IMR-90 (cell line): Measurements from ENCODE around the gene SEMA5A.

Experiments used
- BHLHE40 ChIP-seq: fragments of 150-350 bp; IDR thresholded peaks from 2 replicates; pipeline ENCODE4 v1.6.1; 2016; ENCODE audit warnings: mild to moderate bottlenecking, low read depth, low read length
- CEBPB ChIP-seq: IDR thresholded peaks from 2 replicates; pipeline ENCODE4 v1.6.1; 2012; ENCODE audit warnings: low read depth, low read length, improper control_type of control experiment
- FOS ChIP-seq: fragments of 150-350 bp; IDR thresholded peaks from 2 replicates; pipeline ENCODE4 v1.6.1; 2016; ENCODE audit warnings: low read depth, low read length
- MAFK ChIP-seq: IDR thresholded peaks from 2 replicates; pipeline ENCODE4 v1.6.1; 2012; ENCODE audit warnings: low read depth, low read length, improper control_type of control experiment
- NFE2L2 ChIP-seq: fragments of 150-350 bp; IDR thresholded peaks from 2 replicates; pipeline ENCODE4 v1.6.1; 2016; ENCODE audit warnings: low read depth, mild to moderate bottlenecking, low read length
- POLR2A ChIP-seq: IDR thresholded peaks from 2 replicates; pipeline ENCODE4 v1.6.1; 2012; ENCODE audit warnings: mild to moderate bottlenecking, low read depth, low read length
- RCOR1 ChIP-seq: IDR thresholded peaks from 2 replicates; pipeline ENCODE4 v1.6.1; 2012; ENCODE audit warnings: mild to moderate bottlenecking, low read length, improper control_type of control experiment; ENCODE audit not compliant: insufficient replicate concordance
- RFX5 ChIP-seq: IDR thresholded peaks from 2 replicates; pipeline ENCODE4 v1.8.0; 2012; ENCODE audit warnings: low read depth, mild to moderate bottlenecking, low read length, moderate library complexity
- SMC3 ChIP-seq: fragments of 150-350 bp; IDR thresholded peaks from 2 replicates; pipeline ENCODE4 v1.6.1; 2016; ENCODE audit warnings: low read depth, mild to moderate bottlenecking, antibody characterized with exemption, low read length, moderate library complexity
- TF ChIP-seq, protein P1 (sequence below): conservative IDR thresholded peaks from 2 replicates; pipeline ENCODE4 v1.5.1; 2012; ENCODE audit warnings: mild to moderate bottlenecking, low read depth, low read length, improper control_type of control experiment

DNA sequence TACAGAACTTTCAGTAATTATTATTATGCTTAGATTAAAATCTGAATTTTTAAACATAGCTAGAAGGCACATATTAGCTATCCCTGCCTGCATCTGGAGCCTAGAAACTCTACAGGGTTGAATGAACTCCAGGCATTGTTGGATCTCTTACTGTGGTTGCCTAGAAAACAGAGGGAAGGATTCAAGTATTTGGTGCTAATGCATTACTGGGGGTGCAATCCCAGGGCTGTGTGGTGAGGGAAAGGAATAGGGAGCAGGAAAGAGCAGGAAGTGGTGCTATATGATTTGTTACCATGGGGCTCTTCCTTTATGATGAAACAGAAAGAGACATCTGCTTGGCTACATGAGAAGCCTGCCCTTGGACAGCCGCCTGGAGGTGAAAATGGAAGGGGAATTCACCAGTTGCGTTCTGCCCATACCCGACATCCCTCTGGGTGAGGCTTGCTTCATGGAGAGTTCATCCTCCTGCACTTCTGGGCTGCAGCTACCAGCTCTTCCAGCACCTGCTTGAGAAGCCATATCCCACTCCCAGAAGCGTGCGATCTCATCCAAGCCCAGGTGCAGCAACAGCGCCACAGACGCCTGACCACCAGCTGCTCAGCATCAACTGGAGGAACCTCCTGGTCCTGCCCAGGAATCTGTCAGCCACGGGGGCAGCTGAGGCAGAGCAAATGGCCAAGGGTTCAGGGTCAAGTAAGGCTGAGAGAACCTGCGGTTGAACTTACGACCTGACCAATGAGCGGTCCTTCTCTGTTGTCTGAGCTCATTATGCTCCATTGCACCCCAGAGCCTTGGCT is 362.8 kb downstream of the SEMA5A start:
- no peak for TF ChIP-seq CEBPB
- TF ChIP-seq, protein P1, sequence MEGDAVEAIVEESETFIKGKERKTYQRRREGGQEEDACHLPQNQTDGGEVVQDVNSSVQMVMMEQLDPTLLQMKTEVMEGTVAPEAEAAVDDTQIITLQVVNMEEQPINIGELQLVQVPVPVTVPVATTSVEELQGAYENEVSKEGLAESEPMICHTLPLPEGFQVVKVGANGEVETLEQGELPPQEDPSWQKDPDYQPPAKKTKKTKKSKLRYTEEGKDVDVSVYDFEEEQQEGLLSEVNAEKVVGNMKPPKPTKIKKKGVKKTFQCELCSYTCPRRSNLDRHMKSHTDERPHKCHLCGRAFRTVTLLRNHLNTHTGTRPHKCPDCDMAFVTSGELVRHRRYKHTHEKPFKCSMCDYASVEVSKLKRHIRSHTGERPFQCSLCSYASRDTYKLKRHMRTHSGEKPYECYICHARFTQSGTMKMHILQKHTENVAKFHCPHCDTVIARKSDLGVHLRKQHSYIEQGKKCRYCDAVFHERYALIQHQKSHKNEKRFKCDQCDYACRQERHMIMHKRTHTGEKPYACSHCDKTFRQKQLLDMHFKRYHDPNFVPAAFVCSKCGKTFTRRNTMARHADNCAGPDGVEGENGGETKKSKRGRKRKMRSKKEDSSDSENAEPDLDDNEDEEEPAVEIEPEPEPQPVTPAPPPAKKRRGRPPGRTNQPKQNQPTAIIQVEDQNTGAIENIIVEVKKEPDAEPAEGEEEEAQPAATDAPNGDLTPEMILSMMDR = no peak
- no peak for TF ChIP-seq FOS
- TF ChIP-seq RCOR1 = no peak
- TF ChIP-seq POLR2A = no peak
- no peak for TF ChIP-seq MAFK
- no peak for TF ChIP-seq NFE2L2
- TF ChIP-seq BHLHE40 = no peak
- TF ChIP-seq SMC3 = no peak
- no peak for TF ChIP-seq RFX5
